Measurements from ENCODE around the gene CYFIP1. TPM values are rescaled to one million over a fixed set of nuclear protein-coding genes. Genes with fewer than 3 reads are reported as not detected.
A peak's percentile ranks its signal among the peaks of the same experiment; 100 is the strongest.

Gene CYFIP1
- total RNA-seq, 2 donors from 2014 or later, result 21.1 to 32.7 TPM

DNA sequence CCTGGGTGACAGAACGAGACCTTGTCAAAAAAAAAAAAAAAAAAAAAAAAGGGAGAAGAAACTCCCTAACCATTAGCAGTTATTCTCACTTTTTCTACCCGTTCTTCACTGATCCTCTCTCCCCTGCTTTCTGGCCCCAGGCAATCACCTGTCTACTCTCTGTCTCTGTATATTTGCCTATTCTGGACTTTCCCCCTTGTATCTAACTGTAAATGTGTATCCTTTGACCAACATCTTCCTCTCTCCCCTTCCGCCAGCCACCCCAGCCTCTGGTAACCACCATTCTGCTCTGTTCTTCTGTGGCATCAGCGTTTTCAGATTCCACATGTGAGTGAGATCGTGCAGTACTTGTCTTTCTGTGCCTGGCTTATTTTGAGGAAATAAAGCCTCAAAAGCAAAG, 6.9 kb downstream of the CYFIP1 start:
- Histone ChIP-seq H3K4me3 (no peak overlapping the region), H3K9me3 (no peaks in the 10 kb centered on the region), H3K27ac (no peak overlapping the region), H3K27me3 (no peaks in the 10 kb centered on the region), H3K36me3 (no peaks in the 10 kb centered on the region), H3K4me1 (peaks cover 0 to 16% of the 10 kb centered on the region in 2 donors)
- TF ChIP-seq, protein P1, sequence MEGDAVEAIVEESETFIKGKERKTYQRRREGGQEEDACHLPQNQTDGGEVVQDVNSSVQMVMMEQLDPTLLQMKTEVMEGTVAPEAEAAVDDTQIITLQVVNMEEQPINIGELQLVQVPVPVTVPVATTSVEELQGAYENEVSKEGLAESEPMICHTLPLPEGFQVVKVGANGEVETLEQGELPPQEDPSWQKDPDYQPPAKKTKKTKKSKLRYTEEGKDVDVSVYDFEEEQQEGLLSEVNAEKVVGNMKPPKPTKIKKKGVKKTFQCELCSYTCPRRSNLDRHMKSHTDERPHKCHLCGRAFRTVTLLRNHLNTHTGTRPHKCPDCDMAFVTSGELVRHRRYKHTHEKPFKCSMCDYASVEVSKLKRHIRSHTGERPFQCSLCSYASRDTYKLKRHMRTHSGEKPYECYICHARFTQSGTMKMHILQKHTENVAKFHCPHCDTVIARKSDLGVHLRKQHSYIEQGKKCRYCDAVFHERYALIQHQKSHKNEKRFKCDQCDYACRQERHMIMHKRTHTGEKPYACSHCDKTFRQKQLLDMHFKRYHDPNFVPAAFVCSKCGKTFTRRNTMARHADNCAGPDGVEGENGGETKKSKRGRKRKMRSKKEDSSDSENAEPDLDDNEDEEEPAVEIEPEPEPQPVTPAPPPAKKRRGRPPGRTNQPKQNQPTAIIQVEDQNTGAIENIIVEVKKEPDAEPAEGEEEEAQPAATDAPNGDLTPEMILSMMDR (IDR thresholded peaks at IDR 0.05), result no peak
- DNase-seq (ENCODE audit: low spot score), result no peak

DNA sequence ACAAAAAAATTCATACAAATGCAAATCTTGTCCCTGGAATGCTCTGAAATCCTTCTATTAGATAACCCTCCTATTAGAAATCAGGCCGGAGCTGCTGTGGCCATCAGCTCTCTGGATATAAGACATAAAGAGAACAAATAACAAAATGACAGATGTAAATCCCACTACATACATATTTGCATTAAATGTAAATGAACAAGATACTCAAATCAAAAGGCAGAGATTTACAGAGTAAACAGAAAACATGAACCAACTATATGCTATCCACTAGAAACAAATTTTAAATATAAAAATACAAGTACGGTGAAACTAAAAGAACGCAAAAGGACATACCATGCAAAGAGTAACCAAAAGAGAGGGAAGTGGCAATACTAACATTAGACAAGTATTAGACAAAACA, 10.7 kb downstream of the CYFIP1 start:
- Histone ChIP-seq H3K36me3 (no peaks in the 10 kb centered on the region), H3K9me3 (no peaks in the 10 kb centered on the region), H3K27ac (no peak overlapping the region), H3K4me3 (no peak overlapping the region), H3K4me1 (peaks cover 0 to 32% of the 10 kb centered on the region in 2 donors), H3K27me3 (no peaks in the 10 kb centered on the region)
- DNase-seq (ENCODE audit: low spot score), result no peak
- TF ChIP-seq, protein P1 (IDR thresholded peaks at IDR 0.05), result no peak

DNA sequence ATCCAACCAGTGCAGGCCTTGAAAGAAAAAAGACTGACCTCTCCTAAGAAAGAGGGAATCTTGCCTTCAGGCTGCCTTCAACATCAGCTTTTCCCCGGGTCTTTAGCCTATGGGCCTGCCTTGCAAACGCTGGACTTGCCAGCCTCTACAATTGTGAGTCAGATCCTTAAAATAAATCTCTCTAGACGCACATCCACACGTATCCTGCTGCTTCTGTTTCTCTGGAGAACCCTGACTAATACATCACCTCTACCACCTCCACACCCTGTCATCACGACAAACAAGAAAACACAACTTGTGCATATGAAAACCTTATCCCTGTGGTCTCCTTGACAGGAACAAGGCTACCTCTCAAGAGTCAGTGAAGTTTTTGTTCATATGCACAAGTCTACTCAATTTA, 11.8 kb downstream of the CYFIP1 start:
- H3K36me3 ChIP-seq, result no peaks in the 10 kb centered on the region
- no peak overlapping the region for H3K4me3 ChIP-seq
- H3K9me3 ChIP-seq, result no peaks in the 10 kb centered on the region
- H3K27me3 ChIP-seq, result no peaks in the 10 kb centered on the region
- peak overlapping the region; percentile 24 to 33 for H3K27ac ChIP-seq
- H3K4me1 ChIP-seq, result peaks cover 0 to 32% of the 10 kb centered on the region in 2 donors
- TF ChIP-seq, protein P1 (IDR thresholded peaks at IDR 0.05), result no peak
- DNase-seq (ENCODE audit: low spot score), result no peak

DNA sequence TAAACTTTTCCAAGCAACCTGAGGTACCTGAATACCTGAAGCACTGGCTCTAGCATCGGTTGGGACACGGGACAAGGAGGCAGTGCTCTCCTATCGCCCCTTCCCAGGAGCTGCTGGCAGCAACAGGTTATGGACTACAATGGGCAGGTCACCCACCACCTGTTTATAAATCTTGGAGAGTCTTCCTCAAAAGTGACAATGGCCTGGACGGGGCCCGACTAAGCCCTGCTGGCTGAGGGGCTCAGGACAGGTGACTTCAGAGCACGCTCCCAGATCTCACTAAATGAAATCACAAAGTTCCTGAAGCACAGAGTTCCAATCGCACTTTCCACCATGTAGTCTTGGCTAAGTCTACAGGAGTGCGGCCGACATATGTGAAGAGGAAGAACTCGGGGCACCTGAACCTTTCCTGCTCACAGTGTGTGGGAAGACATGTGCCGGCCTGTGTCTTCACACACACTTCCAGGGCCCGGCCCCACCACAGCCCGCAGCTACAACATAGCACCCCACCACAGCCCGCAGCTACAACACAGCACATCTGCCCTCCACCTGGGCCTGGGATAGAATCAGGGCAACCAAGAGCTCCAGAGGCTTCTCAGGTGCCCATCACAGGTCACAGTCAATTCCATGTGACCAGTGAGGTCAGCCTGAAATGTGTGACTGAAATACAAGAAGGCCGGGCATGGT, 12.9 kb downstream of the CYFIP1 start:
- Histone ChIP-seq H3K36me3 (no peaks in the 10 kb centered on the region), H3K27me3 (no peaks in the 10 kb centered on the region), H3K9me3 (no peaks in the 10 kb centered on the region), H3K27ac (peak overlapping the region in 1 of 2 donors; percentile 28), H3K4me3 (no peak overlapping the region), H3K4me1 (peaks cover 0 to 43% of the 10 kb centered on the region in 2 donors)
- TF ChIP-seq, protein P1 (IDR thresholded peaks at IDR 0.05), result no peak
- no peak for DNase-seq (ENCODE audit: low spot score)

DNA sequence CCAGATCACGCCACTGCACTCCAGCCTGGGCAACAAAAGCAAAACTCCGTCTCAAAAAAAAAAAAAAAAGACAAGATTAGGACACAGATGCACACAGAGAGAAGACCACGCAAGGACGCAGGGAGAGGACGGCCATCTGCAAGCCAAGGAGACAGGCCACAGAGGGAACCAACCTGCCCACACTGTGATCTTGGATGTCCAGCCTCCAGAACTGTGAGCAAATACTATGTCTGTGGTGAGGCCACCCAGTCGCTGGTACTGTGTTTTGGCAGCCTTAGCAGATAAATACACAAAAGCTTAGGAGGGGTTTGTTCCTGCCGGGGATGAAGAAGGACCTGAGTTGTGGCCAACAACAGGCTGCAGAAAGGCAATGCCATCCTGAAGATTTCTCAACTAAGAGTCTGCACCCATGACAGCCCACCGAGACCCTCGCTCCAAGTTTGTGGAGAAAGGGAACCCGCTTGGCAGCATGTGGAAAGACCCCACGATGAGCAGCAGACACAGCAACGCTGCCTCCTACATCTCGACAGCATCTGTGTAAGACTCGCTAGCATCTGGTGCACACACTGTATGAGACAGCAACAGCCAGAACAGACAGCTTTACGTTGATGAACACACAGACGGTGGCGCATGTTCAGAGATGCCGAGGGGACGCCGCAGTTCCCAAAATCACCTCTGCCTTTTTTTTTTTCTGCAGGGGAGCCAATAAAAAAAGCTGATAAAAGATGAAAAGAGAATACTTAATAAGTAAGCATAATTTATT, 13.7 kb downstream of the CYFIP1 start:
- Histone ChIP-seq H3K27ac (no peak overlapping the region), H3K27me3 (no peaks in the 10 kb centered on the region), H3K4me3 (no peak overlapping the region), H3K36me3 (no peaks in the 10 kb centered on the region), H3K9me3 (no peaks in the 10 kb centered on the region), H3K4me1 (peaks cover 0 to 48% of the 10 kb centered on the region in 2 donors)
- TF ChIP-seq, protein P1 (IDR thresholded peaks at IDR 0.05), result no peak
- DNase-seq (ENCODE audit: low spot score), result no peak

Data from right atrium auricular region (tissue), 2 donors.